Keratinocyte (primary cell): ENCODE data around the gene CMTM2. TPM values are rescaled to one million over a fixed set of nuclear protein-coding genes. Genes with fewer than 3 reads are reported as not detected.

Source experiments
- DNase-seq: peaks from one replicate; pipeline ENCODE4 v3.0.0-alpha.2; 2011; ENCODE audit warnings: low read depth, missing footprints, low spot score
- FAIRE-seq: peaks from 2 replicates; lab custom pipeline; 2011; peaks lifted over from hg19 to GRCh38; lab: Jason Lieb, UNC
- H2AFZ ChIP-seq: 2 replicates; pipeline ENCODE4 v1.6.0; 2012; ENCODE audit warnings: low read length, control low read depth, inconsistent platforms; ENCODE audit not compliant: control insufficient read depth
- H3K27ac ChIP-seq: 2 replicates; pipeline ENCODE4 v1.5.1; 2011; ENCODE audit warnings: low read length; ENCODE audit not compliant: control insufficient read depth, insufficient read depth
- H3K27me3 ChIP-seq: 3 replicates; pipeline ENCODE4 v1.6.0; 2011; ENCODE audit warnings: low read length; ENCODE audit not compliant: control insufficient read depth, insufficient read depth; ENCODE audit errors: extremely low read depth
- H3K36me3 ChIP-seq, 2 experiments: 2 replicates in 1 of 2; 3 replicates in 1 of 2; pipeline ENCODE4 v1.5.1; 2011; ENCODE audit warnings: low read length in 2 of 2, mild to moderate bottlenecking in 1 of 2; ENCODE audit not compliant: control insufficient read depth in 2 of 2, insufficient read depth in 2 of 2; ENCODE audit errors: extremely low read depth in 1 of 2
- H3K4me1 ChIP-seq: 3 replicates; pipeline ENCODE4 v1.5.1; 2011; ENCODE audit warnings: low read length; ENCODE audit not compliant: control insufficient read depth, insufficient read depth; ENCODE audit errors: extremely low read depth
- H3K4me2 ChIP-seq: 3 replicates; pipeline ENCODE4 v1.6.0; 2011; ENCODE audit warnings: low read depth, low read length; ENCODE audit not compliant: control insufficient read depth, insufficient read depth; ENCODE audit errors: extremely low read depth
- H3K4me3 ChIP-seq, 3 experiments: fragments of 200-600 bp in 1 of 3; sonication (generic) in 1 of 3; 2 replicates in 2 of 3; 3 replicates in 1 of 3; pipeline ENCODE4 v1.5.1; 2011 to 2016; ENCODE audit warnings: low read length in 3 of 3, mild to moderate bottlenecking in 3 of 3, control low read depth in 2 of 3, inconsistent platforms in 1 of 3, low read depth in 1 of 3, mixed read lengths in 1 of 3, mixed run types in 1 of 3, moderate library complexity in 1 of 3; ENCODE audit not compliant: control insufficient read depth in 2 of 3, insufficient read depth in 2 of 3; ENCODE audit errors: extremely low read depth in 1 of 3
- H3K79me2 ChIP-seq: 2 replicates; pipeline ENCODE4 v1.6.0; 2012; ENCODE audit warnings: low read length; ENCODE audit not compliant: control insufficient read depth, insufficient read depth
- H3K9ac ChIP-seq: 3 replicates; pipeline ENCODE4 v1.6.0; 2011; ENCODE audit warnings: low read length; ENCODE audit not compliant: control insufficient read depth, insufficient read depth; ENCODE audit errors: extremely low read depth
- H3K9me1 ChIP-seq: 3 replicates; pipeline ENCODE4 v1.6.0; 2011; ENCODE audit warnings: low read length; ENCODE audit not compliant: control insufficient read depth, insufficient read depth; ENCODE audit errors: extremely low read depth
- H3K9me3 ChIP-seq: 2 replicates; pipeline ENCODE4 v1.5.1; 2012; ENCODE audit warnings: low read depth, low read length; ENCODE audit not compliant: control insufficient read depth
- H4K20me1 ChIP-seq: 3 replicates; pipeline ENCODE4 v1.6.0; 2011; ENCODE audit warnings: low read length; ENCODE audit not compliant: control insufficient read depth, insufficient read depth; ENCODE audit errors: extremely low read depth
- EZH2 ChIP-seq: IDR thresholded peaks from one replicate; pipeline ENCODE4 v1.6.1; 2012; ENCODE audit warnings: inconsistent platforms, mild to moderate bottlenecking, low read length, moderate library complexity
- dilution Hi-C: fragments of 300-500 bp; cut with MboI; formaldehyde crosslinking; loops from one replicate; pipeline ENCODE4 v1.7.0; 2020; ENCODE audit warnings: low sequenced_read_pairs; ENCODE audit not compliant: extremely low pct_ligation_motif_present
- polyA plus RNA-seq, 5 experiments: library from polyadenylated mRNA; depleted of rRNA in 3 of 5; stranded (reverse) in 3 of 5; stranded (forward) in 1 of 5; unstranded in 1 of 5; fragments of >200 nt; gene quantifications; 1 replicate in 1 of 5; 2 replicates in 3 of 5; 3 replicates in 1 of 5; pipeline versions ENCODE4 v1.2.1 to v1.2.3, GENCODE V29; 2011 to 2012; ENCODE audit warnings: missing spikeins in 2 of 5, low read depth in 1 of 5, low replicate concordance in 1 of 5
- TF ChIP-seq, protein P1 (sequence below), 3 experiments: IDR thresholded peaks in 1 of 3; conservative IDR thresholded peaks in 1 of 3; optimal IDR thresholded peaks in 1 of 3; 2 replicates in 2 of 3; 3 replicates in 1 of 3; pipeline versions ENCODE3 to v1.5.1; 2011; ENCODE audit warnings: low read length in 3 of 3, mild to moderate bottlenecking in 3 of 3, moderate library complexity in 2 of 3, control low read depth in 1 of 3, inconsistent platforms in 1 of 3; ENCODE audit not compliant: insufficient read depth in 2 of 3; ENCODE audit errors: extremely low read depth in 1 of 3

The CMTM2 gene
- polyA plus RNA-seq, 1 donor (not counting 4 experiments of a cell fraction or from before 2014, with no cell fraction given), result not detected

DNA sequence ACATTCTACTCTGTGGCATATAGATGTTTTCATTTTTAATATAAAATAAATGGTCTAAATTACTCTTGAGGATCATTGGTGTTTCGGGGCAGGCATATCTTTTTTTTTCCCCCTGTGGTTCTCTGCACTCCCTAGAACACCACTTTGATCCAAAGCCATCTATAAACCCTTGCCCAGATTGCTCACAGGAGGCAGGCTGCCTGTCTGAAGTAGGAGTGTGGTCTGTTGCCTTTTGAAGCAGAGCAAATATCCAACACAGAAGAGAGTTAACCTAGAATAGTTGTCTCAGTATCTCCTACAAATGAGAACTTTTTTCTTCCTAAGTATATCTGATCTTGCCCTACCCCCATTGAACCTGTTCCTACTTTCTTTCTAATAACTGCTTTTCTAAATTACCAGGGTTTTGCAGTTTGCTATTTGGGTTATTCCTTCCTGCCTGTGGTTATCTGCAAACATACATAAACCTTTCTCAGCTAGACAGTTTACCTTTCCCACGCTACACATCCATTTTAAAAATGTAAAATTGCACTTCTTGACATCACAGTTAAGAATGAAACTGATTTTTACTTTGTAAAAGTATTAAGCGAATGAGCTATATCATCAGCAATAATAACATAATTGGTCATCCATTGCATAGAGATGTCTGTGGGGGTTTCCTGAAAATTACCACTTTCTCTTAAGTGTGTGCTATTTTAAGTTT is 17.7 kb upstream of the CMTM2 start:
- H3K4me2 ChIP-seq, result no peak overlapping the region
- no peak overlapping the region for H3K27ac ChIP-seq
- no peak overlapping the region for H2AFZ ChIP-seq
- no peak overlapping the region for H3K9ac ChIP-seq
- H3K4me3 ChIP-seq, result no peak overlapping the region
- dilution Hi-C loops, result no loop called here
- H4K20me1 ChIP-seq, result no peaks in the 10 kb centered on the region
- FAIRE-seq (no peak), DNase-seq (no peak)
- H3K4me1 ChIP-seq, result no peaks in the 10 kb centered on the region
- H3K27me3 ChIP-seq, result no peaks in the 10 kb centered on the region
- H3K9me3 ChIP-seq, result no peaks in the 10 kb centered on the region
- no peaks in the 10 kb centered on the region for H3K9me1 ChIP-seq
- H3K36me3 ChIP-seq, result peaks cover 0 to 6% of the 10 kb centered on the region in 2 experiments
- no peak for TF ChIP-seq EZH2
- TF ChIP-seq, protein P1, sequence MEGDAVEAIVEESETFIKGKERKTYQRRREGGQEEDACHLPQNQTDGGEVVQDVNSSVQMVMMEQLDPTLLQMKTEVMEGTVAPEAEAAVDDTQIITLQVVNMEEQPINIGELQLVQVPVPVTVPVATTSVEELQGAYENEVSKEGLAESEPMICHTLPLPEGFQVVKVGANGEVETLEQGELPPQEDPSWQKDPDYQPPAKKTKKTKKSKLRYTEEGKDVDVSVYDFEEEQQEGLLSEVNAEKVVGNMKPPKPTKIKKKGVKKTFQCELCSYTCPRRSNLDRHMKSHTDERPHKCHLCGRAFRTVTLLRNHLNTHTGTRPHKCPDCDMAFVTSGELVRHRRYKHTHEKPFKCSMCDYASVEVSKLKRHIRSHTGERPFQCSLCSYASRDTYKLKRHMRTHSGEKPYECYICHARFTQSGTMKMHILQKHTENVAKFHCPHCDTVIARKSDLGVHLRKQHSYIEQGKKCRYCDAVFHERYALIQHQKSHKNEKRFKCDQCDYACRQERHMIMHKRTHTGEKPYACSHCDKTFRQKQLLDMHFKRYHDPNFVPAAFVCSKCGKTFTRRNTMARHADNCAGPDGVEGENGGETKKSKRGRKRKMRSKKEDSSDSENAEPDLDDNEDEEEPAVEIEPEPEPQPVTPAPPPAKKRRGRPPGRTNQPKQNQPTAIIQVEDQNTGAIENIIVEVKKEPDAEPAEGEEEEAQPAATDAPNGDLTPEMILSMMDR (optimal IDR thresholded peaks at IDR 0.05 in 1 of 3, IDR thresholded peaks at IDR 0.05 in 1 of 3, conservative IDR thresholded peaks at IDR 0.05 in 1 of 3; ENCODE audit: extremely low read depth in 1 of 3, insufficient read depth in 2 of 3, low read length in 3 of 3), result no peak
- H3K79me2 ChIP-seq, result no peaks in the 10 kb centered on the region

DNA sequence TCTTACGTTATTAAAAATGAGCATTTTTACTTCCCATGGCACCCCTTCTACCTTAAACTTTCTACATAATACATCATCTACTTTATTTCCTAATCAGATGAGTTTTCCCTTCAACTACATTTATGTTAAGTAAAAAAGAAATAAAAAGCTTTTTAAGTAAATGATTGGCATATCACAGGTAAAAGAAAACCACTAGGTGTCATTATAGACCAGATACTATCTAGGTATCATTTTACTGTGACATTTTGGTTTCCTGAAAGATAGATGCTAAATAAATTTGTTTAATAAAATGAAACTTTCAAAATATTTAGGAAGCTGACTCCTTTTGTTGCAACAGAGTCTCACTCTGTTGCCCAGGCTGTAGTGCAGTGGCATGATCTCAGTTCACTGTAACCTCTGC is 16.9 kb upstream of the CMTM2 start:
- DNase-seq (no peak), FAIRE-seq (no peak)
- Histone ChIP-seq H3K4me2 (no peak overlapping the region), H3K27me3 (no peaks in the 10 kb centered on the region), H3K4me3 (no peak overlapping the region), H2AFZ (no peak overlapping the region), H3K9me3 (no peaks in the 10 kb centered on the region), H3K9ac (no peak overlapping the region), H3K9me1 (no peaks in the 10 kb centered on the region), H3K36me3 (peaks cover 3 to 6% of the 10 kb centered on the region in 2 experiments), H3K27ac (no peak overlapping the region), H3K79me2 (no peaks in the 10 kb centered on the region), H3K4me1 (no peaks in the 10 kb centered on the region), H4K20me1 (no peaks in the 10 kb centered on the region)
- TF ChIP-seq, protein P1 (optimal IDR thresholded peaks at IDR 0.05 in 1 of 3, IDR thresholded peaks at IDR 0.05 in 1 of 3, conservative IDR thresholded peaks at IDR 0.05 in 1 of 3; ENCODE audit: extremely low read depth in 1 of 3, insufficient read depth in 2 of 3, low read length in 3 of 3), result no peak
- no peak for TF ChIP-seq EZH2
- dilution Hi-C loops, result no loop called here
